GM23248 (cell line): ENCODE measurements around the gene NUDT4.

Experiments used
- EZH2 ChIP-seq: fragments of 200-600 bp; sonication (generic); IDR thresholded peaks from 2 replicates; pipeline ENCODE4 v1.6.1; 2018; ENCODE audit warnings: antibody characterized with exemption, mild to moderate bottlenecking; ENCODE audit not compliant: insufficient read depth, poor library complexity, severe bottlenecking
- EZH2phosphoT487 ChIP-seq: fragments of 200-600 bp; sonication (generic); IDR thresholded peaks from 2 replicates; pipeline ENCODE4 v1.6.1; 2018; ENCODE audit warnings: antibody characterized with exemption, moderate library complexity, mild to moderate bottlenecking, low read depth; ENCODE audit not compliant: insufficient read depth

DNA sequence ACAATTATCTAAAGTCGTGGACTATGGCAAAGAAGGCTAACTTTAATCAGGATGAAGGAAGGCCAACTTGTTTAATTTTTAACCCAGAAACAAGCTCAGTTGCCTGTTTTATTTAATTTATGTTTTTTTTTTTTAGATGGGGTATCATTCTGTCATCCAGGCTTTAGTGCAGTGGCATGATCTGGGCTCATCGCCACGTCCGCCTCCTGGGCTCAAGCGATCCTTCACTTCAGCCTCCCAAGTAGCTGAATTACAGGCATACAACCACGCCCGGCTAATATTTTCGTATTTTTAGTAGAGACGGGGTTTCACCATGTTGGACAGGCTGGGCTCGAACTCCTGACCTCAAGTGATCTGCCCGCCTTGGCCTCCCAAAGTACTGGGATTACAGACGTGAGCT is 19.7 kb downstream of the NUDT4 start:
- TF ChIP-seq EZH2phosphoT487 (no peak), EZH2 (no peak)
